Adipose tissue (tissue), 3 donors: ENCODE results near the gene C19orf44. TPM values are rescaled to one million over a fixed set of nuclear protein-coding genes. Genes with fewer than 3 reads are reported as not detected.
"Not testable (repeated sequence)": the region's sequence is repeated elsewhere in the genome, so short reads cannot be mapped to it uniquely, and the experiment has no call there.

Experiments
- H3K27ac ChIP-seq: one replicate; pipeline ENCODE4 v1.5.1; 2013; ENCODE audit warnings: low read depth, low read length
- WGBS, 3 donors: extraction: QIAGEN DNeasy Blood & Tissue Kit; methylation state at CpG; one replicate each; pipeline ENCODE4 v1.1.7; 2013; 5-methylcytosine and 5-hydroxymethylcytosine counted together
- polyA plus RNA-seq, 3 donors: library from polyadenylated mRNA; stranded (reverse); fragments of 200-250 nt; gene quantifications; one replicate each; pipeline ENCODE4 v1.2.3, GENCODE V29; 2013
- donor health status: healthy with polysubstance abuse.
- donor health status: Bipolar disorder and iron deficiency.
- donor health status: healthy.

Gene C19orf44
- polyA plus RNA-seq, 3 donors, result 2.4 to 5.7 (median 3.5) TPM

DNA sequence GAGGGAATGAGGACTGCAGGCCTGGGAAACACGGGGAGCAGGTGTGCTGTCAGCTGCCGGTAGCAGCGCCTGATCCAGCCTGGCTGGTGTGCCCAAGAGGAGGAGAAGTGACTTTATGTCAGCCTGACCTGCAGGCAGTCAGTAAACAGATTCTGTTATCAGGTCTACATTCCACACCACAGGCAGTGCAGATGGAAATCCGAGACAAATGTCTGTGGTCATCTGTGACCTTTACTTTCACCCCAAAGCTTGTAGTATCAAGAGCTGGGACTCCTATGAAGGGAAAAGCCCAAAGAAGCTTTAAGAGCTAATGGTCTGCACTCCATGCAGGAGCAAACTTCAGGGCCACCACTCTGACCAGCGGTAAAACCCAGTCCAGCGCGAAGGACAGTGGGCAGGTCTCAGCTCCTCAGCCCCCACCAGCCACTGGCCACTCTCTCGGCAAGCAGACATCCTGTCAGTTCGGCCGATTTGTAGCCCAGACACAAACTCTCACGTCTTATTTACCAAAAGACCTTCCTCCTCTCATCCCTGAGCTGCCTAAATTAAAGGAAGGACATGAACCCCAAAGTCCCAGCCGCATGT is 32.1 kb upstream of the C19orf44 start:
- WGBS, 3 donors, result 51 to 75% (median 73%) methylated on average over 12 of the region's 12 CpGs

DNA sequence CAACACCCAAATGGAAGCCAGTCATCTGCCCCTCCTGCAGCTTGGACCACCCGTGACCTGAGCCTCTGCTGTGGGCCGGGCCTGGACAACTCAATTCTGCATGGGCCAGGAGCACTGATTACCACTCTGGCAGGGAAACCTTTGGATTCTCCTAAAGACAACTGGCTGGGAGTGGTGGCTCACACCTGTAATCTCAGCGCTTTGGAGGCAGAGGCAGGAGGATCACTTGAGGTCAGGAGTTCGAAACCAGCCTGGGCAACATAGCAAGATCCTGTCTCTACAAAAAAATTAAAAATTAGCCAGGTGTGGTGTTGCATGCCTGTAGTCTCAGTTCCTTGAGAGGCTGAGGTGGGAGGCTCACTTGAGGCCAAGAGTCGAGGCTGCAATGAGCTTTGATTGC is 31.0 kb upstream of the C19orf44 start:
- WGBS, 3 donors, result 90 to 95% (median 91%) methylated on average over 5 of the region's 5 CpGs
- no peak overlapping the region for H3K27ac ChIP-seq

More for the DNA sequence above, 32.1 kb upstream of the C19orf44 start:
- H3K27ac ChIP-seq, result no peak overlapping the region

DNA sequence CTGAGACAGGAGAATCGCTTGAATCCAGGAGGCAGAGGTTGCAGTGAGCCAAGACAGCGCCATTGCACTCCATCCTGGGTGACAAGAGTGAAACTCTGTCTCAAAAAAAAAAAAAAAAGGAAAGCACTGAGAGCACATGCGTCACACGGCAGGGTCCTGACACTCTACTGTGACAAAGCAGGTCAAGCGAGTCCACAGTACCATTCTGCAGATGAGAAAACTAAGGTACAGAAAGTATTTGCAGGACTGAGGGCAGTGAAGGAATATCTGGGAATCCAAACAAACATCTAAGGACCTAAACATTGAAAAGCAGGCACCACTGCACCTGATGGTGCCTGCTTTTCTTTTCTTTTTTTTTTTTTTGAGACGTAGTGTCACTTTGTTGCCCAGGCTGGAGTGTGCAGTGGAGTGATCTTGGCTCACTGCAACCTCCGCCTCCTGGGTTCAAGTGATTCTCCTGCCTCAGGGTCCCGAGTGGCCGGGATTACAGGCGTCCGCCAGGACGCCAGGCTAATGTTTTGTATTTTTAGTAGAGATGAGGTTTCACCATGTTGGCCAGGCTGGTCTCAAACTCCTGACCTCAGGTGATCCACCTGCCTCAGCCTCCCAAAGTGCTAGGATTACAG is 29.3 kb upstream of the C19orf44 start:
- not testable (repeated sequence) for H3K27ac ChIP-seq
- 83 to 88% (median 87%) methylated on average over 12 of the region's 12 CpGs for WGBS, 3 donors

- 57 to 84% (median 80%) methylated on average over 6 of the region's 6 CpGs for WGBS, 3 donors
- H3K27ac ChIP-seq, result no peak overlapping the region
Measured at GRCh38 chr19:16467581-16467980, 28.6 kb upstream of the C19orf44 start.

DNA sequence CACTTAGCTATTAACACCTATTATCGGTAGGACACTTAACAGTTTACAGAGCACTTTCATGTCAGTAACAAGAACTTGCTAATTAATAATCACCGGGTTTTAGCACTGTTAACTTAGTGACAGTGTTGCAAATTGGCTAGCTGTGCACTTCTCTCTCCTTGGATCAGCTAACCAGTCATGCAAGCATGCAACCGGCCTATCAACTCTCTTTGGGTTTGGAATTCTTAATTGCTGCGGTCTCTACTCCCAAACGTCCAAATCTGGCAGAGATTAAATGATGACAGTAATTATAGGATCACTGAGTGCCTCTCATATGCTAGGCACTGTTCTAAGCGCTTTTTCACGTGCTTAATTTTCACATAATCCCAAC is 25.7 kb upstream of the C19orf44 start:
- no peak overlapping the region for H3K27ac ChIP-seq
- 18 to 46% (median 35%) methylated on average over 7 of the region's 7 CpGs for WGBS, 3 donors

DNA sequence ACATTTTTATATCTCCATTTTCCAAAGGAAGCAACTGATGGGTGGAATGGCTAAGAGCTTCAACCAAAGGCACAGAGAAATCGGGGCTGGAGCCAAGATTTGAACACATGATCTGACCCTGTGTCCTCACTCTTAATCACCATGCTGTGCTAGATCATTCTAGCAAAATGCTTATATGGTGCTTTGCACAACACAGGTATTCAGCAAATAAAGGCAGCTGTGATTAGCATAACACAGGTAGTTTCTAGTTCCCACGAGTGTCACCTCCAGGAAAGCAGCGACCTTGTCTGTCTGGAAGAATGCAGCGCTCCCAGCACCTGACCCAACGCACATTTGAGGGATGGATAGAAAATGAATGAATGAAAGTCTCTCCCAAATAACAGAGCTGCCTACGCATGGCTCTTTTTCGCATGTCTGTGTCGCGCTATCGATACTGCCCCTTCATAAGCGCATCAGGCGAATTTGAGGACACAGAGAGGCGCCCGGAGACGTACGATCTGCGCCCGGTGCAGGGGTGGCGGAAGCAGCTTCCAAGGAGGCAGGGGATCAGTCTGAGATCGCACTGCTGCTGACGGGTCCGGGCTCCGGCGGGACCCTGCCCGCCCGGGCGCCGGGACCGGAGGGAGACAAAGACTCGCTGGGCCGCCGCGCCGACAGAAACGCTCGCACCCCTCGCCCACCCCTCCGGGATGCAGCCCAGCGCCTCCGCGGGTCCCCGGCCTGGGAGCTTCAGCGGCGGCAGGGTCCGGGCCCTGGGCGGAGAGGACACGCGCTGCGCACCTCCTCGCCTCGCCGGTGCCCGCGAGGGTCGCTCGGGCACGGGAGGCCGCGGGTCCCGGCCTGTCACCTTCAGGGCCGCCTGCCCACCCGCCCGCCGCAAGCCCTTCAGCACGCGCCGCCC is 25.0 kb upstream of the C19orf44 start:
- H3K27ac ChIP-seq, result no peak overlapping the region
- 0 to 1% (median 1%) methylated on average over 48 to 67 of the region's 67 CpGs for WGBS, 3 donors

DNA sequence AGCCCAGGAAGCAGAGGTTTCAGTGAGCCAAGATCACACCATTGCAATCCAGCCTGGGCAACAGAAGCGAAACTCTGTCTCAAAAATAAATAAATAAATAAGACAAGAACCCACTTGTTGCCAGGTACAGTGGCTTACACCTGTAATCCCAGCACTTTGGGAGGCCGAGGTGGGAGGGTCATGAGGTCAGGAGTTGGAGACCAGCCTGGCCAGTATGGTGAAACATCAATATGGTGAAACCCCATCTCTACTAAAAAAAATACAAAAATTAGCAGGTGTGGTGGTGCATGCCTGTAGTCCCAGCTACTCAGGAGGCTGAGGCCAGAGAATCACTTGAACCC is 23.7 kb upstream of the C19orf44 start:
- WGBS, 3 donors, result 29 to 76% (median 57%) methylated on average over 2 of the region's 2 CpGs
- peak overlapping the region; percentile 0 for H3K27ac ChIP-seq

GRCh38 chr19:16472992-16473391 is 23.2 kb upstream of the C19orf44 start:
- 69 to 97% (median 79%) methylated on average over 2 of the region's 2 CpGs for WGBS, 3 donors
- H3K27ac ChIP-seq, result no peak overlapping the region

- 70 to 89% (median 78%) methylated on average over 13 of the region's 13 CpGs for WGBS, 3 donors
- no peak overlapping the region for H3K27ac ChIP-seq
Measured at GRCh38 chr19:16473875-16474392, 22.3 kb upstream of the C19orf44 start.

GRCh38 chr19:16476401-16476800 is 19.8 kb upstream of the C19orf44 start:
- H3K27ac ChIP-seq, result no peak overlapping the region
- WGBS, 3 donors, result 52 to 76% (median 64%) methylated on average over 3 of the region's 3 CpGs

DNA sequence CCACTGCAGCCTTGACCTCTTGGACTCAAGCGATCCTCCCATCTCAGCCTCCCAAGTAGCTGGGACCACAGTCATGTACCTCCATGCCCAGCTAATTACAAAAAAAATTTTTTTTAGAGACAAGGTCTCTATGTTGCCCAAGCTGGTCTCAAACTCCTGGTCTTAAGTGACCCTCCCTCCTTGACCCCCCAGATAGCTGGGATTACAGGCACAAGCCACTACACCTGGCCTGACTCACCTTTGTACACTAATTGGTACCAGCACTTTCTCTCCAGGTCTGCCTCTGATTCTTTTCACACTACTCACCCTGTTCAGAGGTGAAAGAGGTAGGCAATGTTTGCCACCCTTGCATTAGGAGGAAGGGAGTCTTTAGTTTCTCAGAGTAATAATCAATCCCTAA is 18.9 kb upstream of the C19orf44 start:
- H3K27ac ChIP-seq, result no peak overlapping the region
- 96 to 100% (median 100%) methylated on average over 1 of the region's 1 CpG for WGBS, 3 donors

GRCh38 chr19:16482745-16483144 is 13.4 kb upstream of the C19orf44 start:
- H3K27ac ChIP-seq, result no peak overlapping the region
- 76 to 92% (median 79%) methylated on average over 7 of the region's 7 CpGs for WGBS, 3 donors

DNA sequence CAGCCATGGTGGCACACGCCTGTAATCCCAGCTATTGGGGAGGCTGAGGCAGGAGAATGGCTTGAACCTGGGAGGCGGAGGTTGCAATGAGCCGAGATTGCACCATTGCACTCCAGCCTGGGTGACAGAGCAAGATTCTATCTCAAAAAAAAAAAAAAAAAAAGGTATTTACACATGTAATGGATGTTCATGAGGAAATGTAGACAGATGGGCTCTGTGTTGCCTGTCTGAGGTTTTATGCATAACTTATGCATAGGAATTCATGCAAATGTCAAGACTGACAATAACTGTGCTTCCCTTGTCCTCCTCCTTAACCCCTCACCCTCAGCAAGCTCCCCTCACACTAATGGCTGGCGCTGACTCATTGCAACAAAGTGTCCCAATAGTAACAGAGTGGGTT is 9.7 kb upstream of the C19orf44 start:
- H3K27ac ChIP-seq, result not testable (repeated sequence)
- 83 to 90% (median 88%) methylated on average over 4 of the region's 4 CpGs for WGBS, 3 donors

DNA sequence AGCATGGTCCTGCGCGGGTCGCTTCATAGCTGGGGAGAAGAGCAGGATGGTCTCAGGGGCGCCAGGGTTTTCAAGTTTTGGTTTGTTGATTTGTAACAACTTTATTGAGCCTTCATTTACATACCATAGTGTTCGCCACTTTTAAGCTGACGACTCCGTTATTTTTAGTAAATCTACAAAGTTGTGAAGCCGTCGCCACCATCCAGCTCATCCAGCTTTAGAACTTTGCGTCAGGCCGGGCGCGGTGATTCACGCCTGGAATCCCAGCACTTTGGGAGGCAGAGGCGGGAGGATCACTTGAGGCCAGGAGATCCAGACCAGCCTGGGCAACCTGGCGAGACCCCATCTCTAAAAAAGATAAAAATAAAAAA is 404 bp downstream of the C19orf44 start:
- 18 to 29% (median 18%) methylated on average over 16 of the region's 16 CpGs for WGBS, 3 donors
- no peak overlapping the region for H3K27ac ChIP-seq

- WGBS, 3 donors, result 82 to 89% (median 86%) methylated on average over 11 to 12 of the region's 12 CpGs
- H3K27ac ChIP-seq, result no peak overlapping the region
Measured at GRCh38 chr19:16497042-16497441, 848 bp downstream of the C19orf44 start.

DNA sequence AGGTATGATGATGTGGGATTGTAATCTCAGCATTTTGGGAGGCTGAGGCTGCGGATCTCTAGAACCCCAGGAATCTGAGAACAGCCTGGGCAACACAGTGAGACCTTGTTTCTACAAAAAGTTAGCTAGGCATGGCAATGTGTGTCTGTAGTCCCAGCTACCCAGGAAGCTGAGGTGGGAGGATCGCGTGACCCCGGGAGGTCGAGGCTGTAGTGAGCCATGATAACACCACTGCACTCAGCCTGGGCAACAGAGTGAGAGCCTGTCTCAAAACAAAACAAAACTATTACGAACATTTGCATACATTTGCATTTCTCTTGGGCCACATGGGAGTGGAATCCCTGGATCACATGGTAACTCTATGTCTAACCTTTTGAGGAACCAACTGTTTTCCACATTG is 1.6 kb downstream of the C19orf44 start:
- 93 to 97% (median 96%) methylated on average over 6 of the region's 6 CpGs for WGBS, 3 donors
- H3K27ac ChIP-seq, result no peak overlapping the region

DNA sequence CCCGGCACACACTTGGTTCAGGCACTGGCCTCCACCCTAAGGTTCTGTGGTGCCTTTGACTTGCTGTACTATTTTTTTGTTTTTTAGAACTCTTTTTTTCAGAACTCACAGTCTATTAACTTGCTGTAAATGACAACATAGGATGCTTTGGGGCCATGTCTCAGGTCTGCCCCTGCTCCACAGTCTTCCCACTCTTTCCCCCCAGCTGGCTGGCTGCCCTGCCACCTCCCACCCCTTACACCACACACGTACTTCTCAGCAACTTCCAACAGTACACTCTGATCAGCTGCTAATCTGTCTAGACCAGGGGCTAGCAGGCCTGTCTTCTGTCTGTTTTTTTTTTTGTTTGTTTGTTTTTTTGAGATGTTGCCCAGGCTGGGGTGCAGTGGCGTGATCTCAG is 8.1 kb downstream of the C19orf44 start:
- 83 to 88% (median 87%) methylated on average over 3 of the region's 3 CpGs for WGBS, 3 donors
- H3K27ac ChIP-seq, result no peak overlapping the region

DNA sequence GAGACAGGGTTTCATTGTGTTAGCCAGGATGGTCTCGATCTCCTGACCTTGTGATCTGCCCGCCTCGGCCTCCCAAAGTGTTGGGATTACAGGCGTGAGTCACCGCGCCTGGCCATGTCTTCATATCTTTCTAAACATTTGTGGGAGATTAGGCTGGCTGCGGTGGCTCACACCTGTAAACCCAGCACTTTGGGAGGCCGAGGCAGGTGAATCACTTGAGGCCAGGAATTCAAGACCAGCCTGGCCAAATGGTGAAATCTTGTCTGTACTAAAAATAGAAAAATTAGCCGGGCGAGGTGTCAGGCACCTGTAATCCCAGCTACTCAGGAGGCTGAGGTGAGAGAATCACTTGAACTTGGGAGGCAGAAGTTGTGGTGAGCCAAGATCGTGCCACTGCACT is 10.0 kb downstream of the C19orf44 start:
- WGBS, 3 donors, result 94 to 95% (median 94%) methylated on average over 10 to 11 of the region's 11 CpGs

GRCh38 chr19:16506961-16507360 is 10.8 kb downstream of the C19orf44 start:
- 79 to 93% (median 90%) methylated on average over 6 of the region's 6 CpGs for WGBS, 3 donors
- H3K27ac ChIP-seq, result no peak overlapping the region

More for the DNA sequence above, 10.0 kb downstream of the C19orf44 start:
- H3K27ac ChIP-seq, result not testable (repeated sequence)
